ENCODE data around the gene CLSTN1.
"Not testable (repeated sequence)": the region's sequence is repeated elsewhere in the genome, so short reads cannot be mapped to it uniquely, and the experiment has no call there.

Gene CLSTN1

GRCh38 chr1:9728451-9729295, 95.1 kb downstream of the CLSTN1 start:
- DNase-seq, result no peak

DNA sequence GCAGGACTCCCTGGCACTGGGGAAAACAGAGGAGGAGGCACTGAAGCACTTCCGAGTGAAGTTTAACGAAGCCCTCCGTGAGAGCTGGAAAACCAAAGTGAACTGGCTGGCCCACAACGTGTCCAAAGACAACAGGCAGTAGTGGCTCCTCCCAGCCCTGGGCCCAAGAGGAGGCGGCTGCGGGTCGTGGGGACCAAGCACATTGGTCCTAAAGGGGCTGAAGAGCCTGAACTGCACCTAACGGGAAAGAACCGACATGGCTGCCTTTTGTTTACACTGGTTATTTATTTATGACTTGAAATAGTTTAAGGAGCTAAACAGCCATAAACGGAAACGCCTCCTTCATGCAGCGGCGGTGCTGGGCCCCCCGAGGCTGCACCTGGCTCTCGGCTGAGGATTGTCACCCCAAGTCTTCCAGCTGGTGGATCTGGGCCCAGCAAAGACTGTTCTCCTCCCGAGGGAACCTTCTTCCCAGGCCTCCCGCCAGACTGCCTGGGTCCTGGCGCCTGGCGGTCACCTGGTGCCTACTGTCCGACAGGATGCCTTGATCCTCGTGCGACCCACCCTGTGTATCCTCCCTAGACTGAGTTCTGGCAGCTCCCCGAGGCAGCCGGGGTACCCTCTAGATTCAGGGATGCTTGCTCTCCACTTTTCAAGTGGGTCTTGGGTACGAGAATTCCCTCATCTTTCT, 96.7 kb downstream of the CLSTN1 start:
- DNase-seq, result no peak

DNA sequence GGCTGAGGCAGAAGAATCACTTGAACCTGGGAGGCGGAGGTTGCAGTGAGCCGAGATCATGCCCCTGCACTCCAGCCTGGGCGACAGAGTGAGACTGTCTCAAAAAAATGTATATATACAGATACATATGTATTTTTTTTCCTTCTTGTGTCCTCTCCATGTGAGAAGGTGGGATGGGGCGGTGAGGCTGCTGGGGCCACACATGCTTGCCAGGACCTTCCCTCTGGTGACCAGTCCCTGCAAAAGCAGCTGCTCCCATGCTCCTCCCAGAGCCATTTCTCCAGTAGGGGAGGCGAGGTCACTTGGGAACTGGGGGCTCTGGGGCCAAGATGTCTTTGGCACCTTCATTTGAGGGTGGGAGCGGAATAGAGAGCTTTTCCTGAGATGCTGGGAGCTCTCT, 97.4 kb downstream of the CLSTN1 start:
- DNase-seq, result no peak

DNA sequence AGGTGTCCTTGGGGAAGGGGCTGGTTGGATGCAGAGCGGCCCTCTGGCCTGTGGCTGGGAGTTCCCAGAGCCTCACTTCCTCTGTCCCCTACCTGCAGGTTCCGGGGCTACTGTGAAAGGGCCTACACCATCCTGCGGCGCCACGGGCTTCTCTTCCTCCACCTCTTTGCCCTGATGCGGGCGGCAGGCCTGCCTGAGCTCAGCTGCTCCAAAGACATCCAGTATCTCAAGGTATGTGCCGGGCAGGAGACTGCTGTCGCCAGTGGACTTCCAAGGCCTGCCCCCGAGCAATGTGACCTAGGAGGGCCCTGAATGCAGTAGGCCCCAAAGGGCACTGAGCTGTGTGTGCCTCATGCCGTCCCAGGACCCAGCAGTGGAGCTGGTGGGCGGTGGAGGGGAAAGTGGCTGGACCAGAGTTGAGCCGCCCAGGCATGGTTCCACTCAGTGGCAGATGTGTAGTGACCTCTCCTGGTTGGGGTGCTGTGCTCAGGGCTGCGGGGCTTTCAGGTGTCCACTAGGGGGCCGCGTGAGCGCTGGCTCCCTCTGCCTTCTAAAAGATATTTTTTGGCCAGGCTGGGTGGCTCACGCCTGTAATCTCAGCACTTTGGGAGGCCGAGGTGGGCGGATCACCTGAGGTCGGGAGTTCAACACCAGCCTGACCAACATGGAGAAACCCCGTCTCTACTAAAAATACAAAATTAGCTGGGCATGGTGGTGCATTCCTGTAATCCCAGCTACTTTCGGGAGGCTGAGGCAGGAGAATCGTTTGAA, 98.9 kb downstream of the CLSTN1 start:
- peak; percentile 18 for DNase-seq

- no peak for DNase-seq
These were observed 99.8 kb downstream of the CLSTN1 start for GRCh38 chr1:9723926-9724325.

GRCh38 chr1:9723068-9723805, 100.5 kb downstream of the CLSTN1 start:
- DNase-seq, result no peak

- no peak for DNase-seq
These were observed 101.4 kb downstream of the CLSTN1 start for GRCh38 chr1:9722378-9722749.

- DNase-seq, result no peak
These were observed 102.0 kb downstream of the CLSTN1 start for GRCh38 chr1:9721606-9722377.

GRCh38 chr1:9720785-9721605, 102.8 kb downstream of the CLSTN1 start:
- DNase-seq, result no peak

GRCh38 chr1:9719978-9720722, 103.6 kb downstream of the CLSTN1 start:
- DNase-seq, result no peak

DNA sequence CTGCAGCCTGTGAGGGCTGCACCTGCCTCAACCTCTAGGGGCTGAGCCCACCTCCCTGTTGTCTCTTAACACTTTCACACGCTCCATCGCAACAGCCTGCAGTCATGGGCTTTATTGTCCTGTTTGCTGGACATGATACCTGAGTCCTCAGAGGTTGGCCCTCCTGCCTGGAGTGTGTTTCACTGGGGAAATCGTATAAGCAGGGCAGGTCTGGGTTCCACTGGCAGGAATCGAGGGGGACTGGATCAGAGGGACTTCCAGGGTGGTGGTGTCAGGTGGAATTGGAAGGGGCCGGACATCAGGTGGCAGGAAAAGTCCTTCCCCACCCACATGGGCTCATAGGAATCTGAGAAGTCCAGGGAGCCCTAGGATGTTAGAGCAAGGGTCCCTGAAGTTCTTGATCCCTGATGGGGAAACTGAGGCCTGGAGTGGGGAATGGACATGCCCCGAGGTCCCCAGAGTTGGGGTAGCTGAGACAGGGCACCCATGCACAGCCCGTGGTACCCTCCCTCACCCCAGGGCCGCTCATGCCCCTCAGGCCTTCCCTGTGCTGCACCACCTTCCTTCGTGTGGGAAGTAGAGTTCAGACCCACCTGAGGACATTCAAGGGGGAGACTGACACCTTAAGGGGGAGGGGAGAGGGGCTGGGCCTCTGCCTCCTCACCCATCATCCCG, 105.6 kb downstream of the CLSTN1 start:
- no peak for DNase-seq

- DNase-seq, result no peak
These were observed 106.4 kb downstream of the CLSTN1 start for GRCh38 chr1:9717193-9718005.

DNA sequence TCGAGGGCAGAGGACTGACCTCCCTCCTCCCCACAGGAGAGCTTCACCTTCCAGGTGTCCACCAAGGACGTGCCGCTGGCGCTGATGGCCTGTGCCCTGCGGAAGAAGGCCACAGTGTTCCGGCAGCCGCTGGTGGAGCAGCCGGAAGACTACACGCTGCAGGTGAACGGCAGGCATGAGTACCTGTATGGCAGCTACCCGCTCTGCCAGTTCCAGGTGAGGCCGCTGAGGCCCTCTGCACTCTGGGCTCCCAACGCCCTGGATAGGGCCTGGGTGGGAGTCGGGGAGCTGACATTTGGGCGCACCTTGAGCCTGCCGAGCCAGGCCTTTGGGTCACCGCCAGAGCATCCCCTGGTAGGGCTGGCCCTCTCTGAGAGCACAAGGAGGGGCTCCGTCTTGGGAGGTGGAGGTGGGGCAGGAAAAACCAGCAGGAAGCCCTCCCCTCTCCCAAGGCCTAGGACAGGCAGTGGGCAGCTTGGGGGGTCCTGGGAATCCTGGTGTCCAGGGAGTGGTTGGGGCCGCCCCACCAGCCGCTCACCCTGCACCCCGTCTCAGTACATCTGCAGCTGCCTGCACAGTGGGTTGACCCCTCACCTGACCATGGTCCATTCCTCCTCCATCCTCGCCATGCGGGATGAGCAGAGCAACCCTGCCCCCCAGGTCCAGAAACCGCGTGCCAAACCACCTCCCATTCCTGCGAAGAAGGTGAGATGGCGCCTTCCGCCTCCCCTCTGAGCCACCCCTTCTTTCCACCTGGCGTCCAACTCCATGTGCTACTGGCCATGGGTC, 107.2 kb downstream of the CLSTN1 start:
- DNase-seq, result no peak

- no peak for DNase-seq
These were observed 108.1 kb downstream of the CLSTN1 start for GRCh38 chr1:9715536-9716226.

DNA sequence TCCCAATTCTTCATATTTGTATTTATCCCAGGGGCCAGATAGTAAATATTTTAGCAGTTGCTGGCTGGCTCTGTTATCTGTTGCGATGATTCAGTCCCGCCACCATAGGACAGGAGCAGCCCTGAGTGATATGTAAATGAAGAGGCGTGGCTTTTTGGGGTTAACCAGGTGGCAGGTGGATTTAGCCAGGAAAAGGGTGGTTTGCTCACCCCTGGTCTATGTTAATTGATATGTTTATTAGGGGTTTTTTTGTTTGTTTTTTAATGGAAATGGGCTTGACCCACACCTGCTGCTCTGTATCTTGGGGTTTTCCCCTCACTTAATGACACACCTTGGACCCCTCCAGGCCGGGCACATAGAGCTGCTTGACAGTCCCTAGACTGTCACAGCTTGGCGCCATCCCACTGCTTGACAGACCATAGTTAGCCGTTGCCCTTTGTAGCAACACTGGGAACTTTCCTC, 109.5 kb downstream of the CLSTN1 start:
- no peak for DNase-seq

GRCh38 chr1:9712767-9713166, 111.0 kb downstream of the CLSTN1 start:
- not testable (repeated sequence) for DNase-seq

DNA sequence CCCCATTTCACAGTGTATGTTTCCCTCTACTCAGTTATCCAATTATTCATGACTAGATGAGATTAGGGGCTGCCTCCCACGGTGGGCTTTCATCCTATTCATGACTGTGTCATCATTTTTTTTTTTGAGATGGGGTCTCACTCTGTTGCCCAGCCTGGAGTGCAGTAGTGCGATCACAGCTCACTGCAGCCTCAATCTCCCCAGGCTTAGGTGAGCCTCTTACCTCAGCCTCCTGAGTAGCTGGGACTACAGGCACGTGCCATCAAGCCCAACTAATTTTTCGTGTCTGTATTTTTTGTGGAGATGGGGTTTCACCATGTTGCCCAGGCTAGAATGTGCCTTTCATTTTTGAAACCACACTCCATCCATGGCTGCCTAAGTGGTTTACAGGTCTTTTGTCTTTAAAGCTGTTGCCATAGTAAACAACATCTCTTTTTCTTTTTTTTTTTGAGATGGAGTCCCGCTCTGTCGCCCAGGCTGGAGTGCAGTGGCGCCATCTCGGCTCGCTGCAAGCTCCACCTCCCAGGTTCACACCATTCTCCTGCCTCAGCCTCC, 112.2 kb downstream of the CLSTN1 start:
- DNase-seq, result no peak
